HuH-7.5 (cell line): ENCODE results near the gene FAM9A.
"Not testable (repeated sequence)": the region's sequence is repeated elsewhere in the genome, so short reads cannot be mapped to it uniquely, and the experiment has no call there.

Experiments used
- DNase-seq: peaks from one replicate; pipeline ENCODE4 v3.0.0; 2011; ENCODE audit warnings: low spot score

FAM9A gene

GRCh38 chrX:8803326-8803725 is 2.1 kb upstream of the FAM9A start:
- no peak for DNase-seq

GRCh38 chrX:8800351-8800750 is 832 bp downstream of the FAM9A start:
- DNase-seq = not testable (repeated sequence)

- DNase-seq = not testable (repeated sequence)
These were observed 1.9 kb downstream of the FAM9A start for GRCh38 chrX:8799281-8799680.

GRCh38 chrX:8798702-8799101 is 2.5 kb downstream of the FAM9A start:
- DNase-seq = not testable (repeated sequence)

- not testable (repeated sequence) for DNase-seq
These were observed 14.1 kb downstream of the FAM9A start for GRCh38 chrX:8787119-8787518.

- DNase-seq = no peak
These were observed 17.0 kb downstream of the FAM9A start for GRCh38 chrX:8784162-8784561.

- DNase-seq = no peak
These were observed 17.5 kb downstream of the FAM9A start for GRCh38 chrX:8783714-8784098.

- no peak for DNase-seq
These were observed 18.0 kb downstream of the FAM9A start for GRCh38 chrX:8783097-8783713.

GRCh38 chrX:8782595-8782994 is 18.6 kb downstream of the FAM9A start:
- DNase-seq = no peak

GRCh38 chrX:8781921-8782320 is 19.3 kb downstream of the FAM9A start:
- DNase-seq = not testable (repeated sequence)

- DNase-seq = no peak
These were observed 28.1 kb downstream of the FAM9A start for GRCh38 chrX:8773117-8773516.

- no peak for DNase-seq
These were observed 41.2 kb downstream of the FAM9A start for GRCh38 chrX:8760021-8760420.

- not testable (repeated sequence) for DNase-seq
These were observed 42.5 kb downstream of the FAM9A start for GRCh38 chrX:8758706-8759105.

GRCh38 chrX:8757609-8758389 is 43.4 kb downstream of the FAM9A start:
- not testable (repeated sequence) for DNase-seq

- no peak for DNase-seq
These were observed 45.4 kb downstream of the FAM9A start for GRCh38 chrX:8755813-8756212.

- no peak for DNase-seq
These were observed 46.1 kb downstream of the FAM9A start for GRCh38 chrX:8755116-8755515.

- no peak for DNase-seq
These were observed 51.5 kb downstream of the FAM9A start for GRCh38 chrX:8749697-8750096.

GRCh38 chrX:8748855-8749254 is 52.3 kb downstream of the FAM9A start:
- DNase-seq = no peak

GRCh38 chrX:8743126-8743732 is 58.0 kb downstream of the FAM9A start:
- no peak for DNase-seq

GRCh38 chrX:8741981-8742380 is 59.2 kb downstream of the FAM9A start:
- DNase-seq = no peak
